Measurements from ENCODE around the gene KLHL11.
"Not testable (repeated sequence)": the region's sequence is repeated elsewhere in the genome, so short reads cannot be mapped to it uniquely, and the experiment has no call there.

The KLHL11 gene

DNA sequence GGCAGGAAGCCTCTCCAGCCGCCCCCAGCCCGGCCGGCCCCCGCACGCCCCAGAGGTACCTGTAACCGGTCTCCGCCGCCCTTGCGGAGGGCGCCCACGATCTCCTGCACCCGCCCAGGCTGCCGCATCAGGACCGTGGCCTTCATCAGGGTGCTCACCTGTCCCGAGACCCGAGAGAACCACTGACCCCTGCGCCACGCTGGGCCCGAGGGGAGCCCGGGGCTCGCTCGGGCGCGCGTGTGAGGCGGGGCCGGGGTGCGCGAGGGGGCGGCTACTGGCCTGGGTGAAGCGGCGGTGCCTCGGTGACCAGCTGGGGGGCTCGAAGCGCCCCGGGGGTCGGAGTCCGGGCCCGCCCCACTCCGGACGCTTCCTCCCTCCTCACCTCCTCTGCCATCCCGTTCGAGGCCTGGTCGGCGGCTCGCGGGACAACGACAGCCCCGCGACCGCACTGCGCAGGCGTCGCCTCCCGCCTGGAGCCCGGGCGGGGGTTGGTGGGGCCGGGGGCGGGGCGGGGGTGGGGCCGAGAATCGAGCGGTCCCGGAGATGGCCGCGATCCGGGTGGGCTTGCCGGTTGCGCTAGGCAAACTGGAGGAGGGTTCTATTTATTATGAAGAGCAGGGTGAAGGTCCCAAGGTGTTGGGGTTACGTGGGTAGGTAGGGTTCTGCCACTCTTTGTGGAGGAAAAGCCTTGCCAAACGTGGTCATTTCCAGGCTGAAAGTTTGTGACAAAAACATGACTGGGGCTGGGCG, 29.2 kb downstream of the KLHL11 start, which contains the start of gene NT5C3B:
Gene NT5C3B (minus strand): TSS at position 433 of the 750 bp plus-strand sequence. CDS start 39 bp downstream, at position 394.
- peak; percentile 47 to 49 for DNase-seq

DNA sequence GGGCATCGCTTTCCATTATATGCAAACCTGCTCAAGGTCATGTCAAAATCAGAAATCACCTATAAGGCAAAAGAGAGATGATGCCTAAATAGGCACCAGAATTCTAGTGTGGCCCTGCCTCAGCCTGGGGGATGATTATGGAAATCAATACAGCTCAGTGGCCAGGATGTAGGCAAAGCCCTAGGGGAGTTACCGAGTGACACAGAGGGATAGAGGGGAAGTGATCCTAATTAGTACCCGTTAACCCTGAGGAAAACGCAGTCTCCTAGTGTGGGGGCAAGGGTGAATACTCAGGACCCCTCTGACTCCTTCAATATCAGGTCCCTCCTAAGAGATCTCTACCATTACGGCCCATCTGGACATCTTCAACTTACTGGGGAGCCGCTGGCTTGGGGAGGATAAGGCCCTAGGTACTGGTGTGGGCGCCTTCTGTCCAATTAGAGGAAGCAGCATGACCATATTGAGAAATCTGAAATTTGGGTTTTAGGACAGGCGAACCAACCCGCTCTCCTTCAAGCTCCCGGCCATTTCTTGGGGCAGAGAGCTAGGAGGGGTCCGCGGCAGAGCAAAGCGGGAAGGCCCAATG, 29.9 kb downstream of the KLHL11 start:
- DNase-seq: no peak

DNA sequence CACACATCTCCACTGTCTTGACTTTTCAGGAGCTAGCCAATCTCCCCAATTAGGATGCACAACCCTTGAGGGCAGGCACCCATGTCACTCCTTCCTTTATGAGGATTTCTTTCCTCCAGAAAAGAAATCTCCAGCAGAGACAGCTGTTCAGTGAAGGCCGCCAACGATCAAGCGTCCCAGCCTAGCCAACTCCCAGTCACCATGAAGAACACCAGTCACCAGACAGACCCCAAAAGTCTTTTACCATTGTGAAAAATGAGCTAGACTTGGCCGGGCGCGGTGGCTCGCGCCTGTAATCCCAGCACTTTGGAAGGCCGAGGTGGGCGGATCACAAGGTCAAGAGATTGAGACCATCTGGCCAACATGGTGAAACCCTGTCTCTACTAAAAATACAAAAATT, 35.3 kb downstream of the KLHL11 start:
- DNase-seq: not testable (repeated sequence)

DNA sequence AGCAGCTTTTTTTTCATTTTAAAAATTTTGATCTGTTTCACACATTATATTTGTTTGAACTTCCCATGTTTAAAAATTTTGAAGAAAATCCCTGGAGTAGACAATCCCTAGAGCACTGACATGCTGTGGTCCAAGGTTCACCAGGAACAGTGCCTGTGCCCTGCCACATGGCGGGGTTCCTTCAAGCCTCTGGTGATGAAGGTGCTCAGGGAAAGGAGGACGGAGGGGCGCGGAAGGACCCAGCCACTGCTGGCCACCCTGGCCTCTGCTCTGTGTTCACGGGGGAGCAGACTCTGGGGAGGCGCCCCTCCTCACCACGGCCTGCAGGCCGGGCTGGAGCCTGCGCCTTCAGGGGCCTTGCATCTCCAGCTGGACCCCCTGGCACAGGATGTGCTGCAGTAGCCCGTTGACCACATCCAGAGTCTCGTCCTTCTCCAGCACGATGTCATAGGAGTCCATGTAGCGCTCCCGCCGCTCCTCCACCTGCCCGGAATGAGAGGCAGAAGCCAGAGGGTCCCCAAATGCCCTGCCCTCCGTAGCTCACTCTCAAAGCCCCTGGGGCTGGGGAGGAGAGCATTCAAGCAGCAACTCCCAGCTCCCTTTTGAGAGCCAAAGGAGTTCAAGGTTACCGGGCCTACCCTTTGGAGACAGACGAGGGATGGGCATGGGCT, 39.9 kb downstream of the KLHL11 start:
- DNase-seq: no peak

DNA sequence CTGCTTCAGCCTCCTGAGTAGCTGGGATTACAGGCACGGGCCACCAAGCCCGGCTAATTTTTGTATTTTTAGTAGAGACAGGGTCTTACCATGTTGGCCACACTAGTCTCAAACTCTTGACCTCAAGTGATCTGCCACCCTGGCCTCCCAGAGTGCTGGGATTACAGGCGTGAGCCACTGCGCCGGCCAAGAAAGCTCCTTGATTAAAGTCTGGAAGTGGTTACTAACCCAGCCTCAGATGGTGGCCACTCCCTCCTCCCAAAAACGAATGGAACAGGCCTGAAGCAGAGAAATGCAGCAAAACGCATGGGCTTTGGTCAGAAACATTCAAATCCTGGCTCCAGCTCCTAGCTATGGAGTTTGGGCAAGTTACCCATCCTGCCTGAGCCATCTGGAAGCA, 41.1 kb downstream of the KLHL11 start:
- DNase-seq: no peak

DNA sequence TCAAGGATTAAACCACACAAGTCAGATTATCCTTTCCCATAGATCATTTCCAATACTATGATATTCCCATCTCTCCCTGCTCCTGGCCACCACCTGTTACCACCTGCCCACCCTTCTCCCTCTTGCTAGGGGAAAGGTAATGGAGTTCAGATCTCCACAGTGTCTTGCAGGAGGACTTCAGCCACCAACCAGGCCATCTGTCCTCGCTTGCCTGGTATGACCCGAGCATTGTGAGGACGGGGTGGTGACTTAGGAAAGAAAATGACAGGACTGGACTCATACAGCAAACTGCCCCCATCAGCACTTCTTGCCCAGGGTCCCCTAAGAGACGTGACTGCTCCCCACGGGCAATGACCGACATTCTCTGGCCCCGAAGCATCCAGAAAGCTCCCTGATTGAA, 41.6 kb downstream of the KLHL11 start:
- DNase-seq: no peak

DNA sequence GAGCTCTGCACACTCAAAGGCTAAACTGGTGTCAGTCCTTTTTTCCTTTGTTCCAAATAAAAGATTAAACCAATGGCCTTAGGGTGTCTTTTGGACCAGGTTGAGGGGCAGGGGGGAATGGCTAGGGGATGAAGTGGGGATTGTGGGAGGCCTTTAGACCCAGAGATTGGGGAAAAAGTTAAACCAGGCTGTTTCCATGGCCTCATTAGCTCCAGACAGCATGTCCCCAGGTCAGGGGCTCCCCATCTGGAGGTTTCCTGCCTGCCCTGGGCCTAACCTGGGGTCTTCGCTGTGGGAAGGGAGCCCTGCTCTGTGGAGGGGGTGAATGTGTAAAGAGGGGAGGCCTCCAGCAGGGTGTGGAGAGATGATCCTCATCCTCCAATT, 42.1 kb downstream of the KLHL11 start:
- no peak for DNase-seq

DNA sequence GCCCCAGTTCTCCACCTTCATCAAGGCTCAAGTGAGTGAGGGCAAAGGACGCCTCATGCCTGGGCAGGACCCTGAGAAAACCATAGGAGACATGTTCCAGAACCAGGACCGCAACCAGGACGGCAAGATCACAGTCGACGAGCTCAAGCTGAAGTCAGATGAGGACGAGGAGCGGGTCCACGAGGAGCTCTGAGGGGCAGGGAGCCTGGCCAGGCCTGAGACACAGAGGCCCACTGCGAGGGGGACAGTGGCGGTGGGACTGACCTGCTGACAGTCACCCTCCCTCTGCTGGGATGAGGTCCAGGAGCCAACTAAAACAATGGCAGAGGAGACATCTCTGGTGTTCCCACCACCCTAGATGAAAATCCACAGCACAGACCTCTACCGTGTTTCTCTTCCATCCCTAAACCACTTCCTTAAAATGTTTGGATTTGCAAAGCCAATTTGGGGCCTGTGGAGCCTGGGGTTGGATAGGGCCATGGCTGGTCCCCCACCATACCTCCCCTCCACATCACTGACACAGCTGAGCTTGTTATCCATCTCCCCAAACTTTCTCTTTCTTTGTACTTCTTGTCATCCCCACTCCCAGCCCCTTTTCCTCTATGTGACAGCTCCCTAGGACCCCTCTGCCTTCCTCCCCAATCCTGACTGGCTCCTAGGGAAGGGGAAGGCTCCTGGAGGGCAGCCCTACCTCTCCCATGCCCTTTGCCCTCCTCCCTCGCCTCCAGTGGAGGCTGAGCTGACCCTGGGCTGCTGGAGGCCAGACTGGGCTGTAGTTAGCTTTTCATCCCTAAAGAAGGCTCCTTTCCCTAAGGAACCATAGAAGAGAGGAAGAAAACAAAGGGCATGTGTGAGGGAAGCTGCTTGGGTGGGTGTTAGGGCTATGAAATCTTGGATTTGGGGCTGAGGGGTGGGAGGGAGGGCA, 42.7 kb downstream of the KLHL11 start:
- DNase-seq: no peak

DNA sequence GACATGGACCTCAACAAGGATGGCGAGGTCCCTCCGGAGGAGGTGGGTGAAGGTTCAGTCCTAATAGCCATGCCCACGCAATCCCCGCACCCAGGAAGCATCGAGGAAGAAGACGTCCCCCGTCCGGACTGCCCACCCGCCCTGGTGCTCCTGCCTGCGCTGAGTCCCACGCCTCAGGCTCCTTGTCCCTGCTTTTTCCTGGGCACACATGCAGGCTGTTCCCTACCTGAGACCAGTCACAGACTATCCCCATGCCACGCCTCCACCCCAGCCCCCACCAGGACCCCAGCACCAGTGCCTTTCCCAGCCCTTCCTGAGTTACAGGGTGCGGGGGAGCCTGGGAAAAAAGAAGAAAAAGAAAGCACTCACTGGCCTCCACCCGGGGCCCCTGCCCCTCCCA, 43.4 kb downstream of the KLHL11 start:
- DNase-seq: no peak

DNA sequence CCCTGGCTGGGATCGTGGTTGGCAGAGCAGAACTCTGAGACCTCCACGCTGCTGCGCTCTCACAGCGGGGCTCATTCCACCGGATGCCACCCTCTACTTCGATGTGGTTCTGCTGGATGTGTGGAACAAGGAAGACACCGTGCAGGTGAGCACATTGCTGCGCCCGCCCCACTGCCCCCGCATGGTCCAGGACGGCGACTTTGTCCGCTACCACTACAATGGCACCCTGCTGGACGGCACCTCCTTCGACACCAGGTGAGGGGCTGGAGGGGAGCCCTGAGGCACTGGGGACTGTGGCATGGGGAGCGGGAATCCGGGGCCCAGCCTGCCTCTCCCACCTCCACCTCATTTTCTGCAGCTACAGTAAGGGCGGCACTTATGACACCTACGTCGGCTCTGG, 47.2 kb downstream of the KLHL11 start:
- DNase-seq: no peak

DNA sequence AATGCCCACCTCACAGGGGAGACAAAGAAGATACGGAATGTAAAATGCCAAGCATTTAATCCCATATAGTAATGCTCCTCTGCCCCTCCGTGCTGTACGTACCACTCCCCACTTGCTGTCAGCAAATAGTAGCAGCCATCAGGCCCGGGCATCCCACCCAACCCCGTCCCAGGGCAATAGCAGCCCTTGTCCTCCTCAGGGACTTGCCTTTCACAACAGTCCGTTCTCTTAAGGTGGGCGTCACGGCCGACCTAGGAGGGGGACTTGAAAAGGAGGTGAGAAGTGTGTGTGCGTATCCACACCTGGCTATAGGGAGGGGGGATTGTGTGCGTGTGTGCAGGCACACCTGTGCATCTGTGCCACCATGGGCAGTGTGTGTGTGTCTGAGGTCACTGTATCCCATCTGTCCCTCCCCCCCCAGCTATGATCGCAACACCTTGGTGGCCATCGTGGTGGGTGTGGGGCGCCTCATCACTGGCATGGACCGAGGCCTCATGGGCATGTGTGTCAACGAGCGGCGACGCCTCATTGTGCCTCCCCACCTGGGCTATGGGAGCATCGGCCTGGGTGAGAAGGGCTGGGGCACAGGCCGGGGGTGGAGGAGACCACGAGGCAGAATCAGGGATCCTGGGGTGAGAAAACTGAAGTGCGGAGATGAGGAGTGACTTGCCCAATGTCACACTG, 48.4 kb downstream of the KLHL11 start:
- DNase-seq: no peak

DNA sequence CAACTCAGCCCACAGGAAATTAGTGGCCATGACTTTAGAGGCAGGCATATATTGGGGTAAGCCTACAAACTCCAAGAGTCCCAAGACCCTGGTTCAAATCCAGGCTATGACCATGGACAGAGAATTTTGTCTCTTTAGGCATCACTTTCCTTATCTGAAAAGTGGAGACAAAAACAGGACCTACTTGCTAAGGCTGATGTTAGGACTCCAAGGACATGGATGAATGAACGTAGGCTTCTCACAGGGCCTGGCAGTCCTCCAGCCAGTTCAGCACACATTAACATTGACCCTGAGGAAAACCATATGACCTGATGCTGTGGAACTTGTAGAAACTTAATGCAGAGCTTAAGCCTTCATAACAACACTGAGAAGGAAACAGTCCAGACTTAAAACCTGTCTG, 51.0 kb downstream of the KLHL11 start:
- no peak for DNase-seq

DNA sequence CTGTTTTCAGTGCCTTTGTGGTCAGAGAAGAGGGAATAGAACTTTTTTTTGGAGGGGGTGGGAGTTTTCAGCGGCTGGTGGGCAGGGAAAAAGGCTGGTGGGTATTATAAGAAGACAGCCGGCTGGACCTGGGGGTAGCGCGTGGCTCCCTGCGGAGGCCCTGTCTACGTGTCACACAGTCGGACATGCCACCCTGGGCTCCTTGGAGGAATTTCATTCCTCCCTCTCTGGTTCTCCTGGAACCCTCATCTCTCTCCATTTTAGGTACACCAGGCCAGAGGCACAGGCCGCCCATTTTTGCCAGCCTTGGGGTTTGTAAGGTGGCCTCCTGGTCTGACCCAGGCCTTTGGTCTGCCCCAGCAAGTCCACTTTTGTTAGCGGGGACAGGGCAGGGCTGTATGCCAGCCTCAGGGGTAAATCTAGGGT, 51.5 kb downstream of the KLHL11 start:
- no peak for DNase-seq

DNA sequence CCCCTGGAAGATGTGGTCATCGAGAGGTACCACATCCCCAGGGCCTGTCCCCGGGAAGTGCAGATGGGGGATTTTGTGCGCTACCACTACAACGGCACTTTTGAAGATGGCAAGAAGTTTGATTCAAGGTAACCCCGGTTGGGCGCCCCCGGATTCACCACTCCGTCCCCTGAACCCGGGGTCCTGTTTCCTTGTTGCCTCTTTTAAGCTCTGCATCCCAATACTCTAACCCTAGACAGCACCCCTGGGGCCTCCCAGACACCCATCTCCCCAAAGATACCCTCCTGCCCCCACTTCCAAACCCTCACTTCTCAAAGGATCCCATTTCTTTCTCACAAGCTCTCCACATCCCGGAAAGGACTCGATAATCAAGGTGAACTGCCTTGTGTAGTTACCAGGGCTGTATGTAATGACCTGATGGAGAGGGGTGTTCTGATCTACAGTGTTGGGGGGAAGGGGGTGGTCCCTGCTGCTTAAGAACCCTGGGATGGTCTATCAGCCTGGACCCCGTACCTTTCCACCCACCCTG, 52.0 kb downstream of the KLHL11 start:
- no peak for DNase-seq

DNA sequence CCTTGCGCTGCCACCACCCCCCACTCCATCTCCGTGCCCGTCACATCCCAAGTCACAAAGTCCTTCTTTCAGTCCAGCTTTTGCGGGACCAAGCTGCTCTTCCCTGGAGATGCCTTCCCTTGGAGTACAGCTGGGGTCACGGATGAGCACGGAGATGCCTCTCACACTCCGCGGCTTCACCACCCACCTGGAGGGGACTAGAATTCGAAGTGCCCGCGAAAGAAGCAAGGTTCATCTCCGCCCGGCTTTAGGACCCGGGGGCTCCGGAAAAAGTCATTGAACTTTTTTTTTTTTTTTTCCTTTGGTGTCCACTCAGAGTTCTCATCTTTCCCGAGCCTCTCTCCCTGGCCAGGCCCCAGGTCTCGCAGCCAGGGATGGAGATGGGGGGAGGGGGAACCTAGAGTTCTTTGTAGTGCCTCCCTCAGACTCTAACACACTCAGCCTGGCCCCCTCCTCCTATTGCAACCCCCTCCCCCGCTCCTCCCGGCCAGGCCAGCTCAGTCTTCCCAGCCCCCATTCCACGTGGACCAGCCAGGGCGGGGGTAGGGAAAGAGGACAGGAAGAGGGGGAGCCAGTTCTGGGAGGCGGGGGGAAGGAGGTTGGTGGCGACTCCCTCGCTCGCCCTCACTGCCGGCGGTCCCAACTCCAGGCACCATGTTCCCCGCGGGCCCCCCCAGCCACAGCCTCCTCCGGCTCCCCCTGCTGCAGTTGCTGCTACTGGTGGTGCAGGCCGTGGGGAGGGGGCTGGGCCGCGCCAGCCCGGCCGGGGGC, 52.7 kb downstream of the KLHL11 start, which contains the start of gene FKBP10:
Gene FKBP10 (plus strand): TSS at position 624 of the 771 bp plus-strand sequence. CDS start 31 bp downstream, at position 655.
- peak; percentile 20 to 38 for DNase-seq

DNA sequence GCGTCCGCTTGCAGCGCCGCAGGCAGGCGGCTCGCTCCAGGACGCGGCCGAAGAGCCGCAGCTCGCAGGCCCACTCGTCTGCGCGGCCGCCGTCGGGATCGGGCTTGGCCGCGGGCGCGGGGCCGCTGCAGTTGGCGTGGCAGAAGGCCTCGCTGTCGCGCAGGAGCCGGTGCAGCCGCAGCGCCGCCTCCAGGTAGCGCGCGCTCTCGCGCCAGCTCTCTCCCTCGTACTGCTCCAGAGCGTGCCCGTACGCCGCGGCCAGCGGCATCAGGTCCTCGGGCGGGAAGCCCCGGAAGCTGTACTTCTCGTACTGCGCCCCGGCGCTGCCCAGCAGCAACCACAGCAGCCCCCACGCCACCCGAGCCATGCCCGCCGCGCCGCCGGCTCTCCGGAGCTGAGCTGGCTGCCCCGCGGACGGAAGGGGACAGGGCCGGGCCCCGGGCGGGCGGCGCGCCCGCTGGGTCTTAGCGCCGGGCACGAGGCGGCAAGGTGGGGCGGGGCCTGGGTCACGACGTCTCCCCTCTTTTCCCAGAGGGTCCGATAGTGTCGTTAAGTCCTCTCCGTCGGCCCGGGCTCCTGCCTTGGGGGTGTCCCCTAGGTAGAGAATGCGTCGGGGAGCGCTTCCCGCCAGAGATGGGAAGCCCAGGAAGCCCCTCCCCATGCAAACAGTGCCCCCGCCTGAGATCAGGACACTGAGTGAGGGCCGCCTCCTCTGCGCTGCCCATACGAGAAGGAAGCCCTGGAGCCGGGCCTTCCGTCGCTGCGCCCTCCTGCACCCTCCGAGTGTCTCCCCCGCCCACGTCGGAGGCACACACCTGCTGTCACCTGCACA, 53.5 kb downstream of the KLHL11 start, which contains the start of gene P3H4:
Gene P3H4 (minus strand): TSS at position 401 of the 832 bp plus-strand sequence. CDS start 34 bp downstream, at position 367.
- peak; percentile 63 to 66 for DNase-seq

DNA sequence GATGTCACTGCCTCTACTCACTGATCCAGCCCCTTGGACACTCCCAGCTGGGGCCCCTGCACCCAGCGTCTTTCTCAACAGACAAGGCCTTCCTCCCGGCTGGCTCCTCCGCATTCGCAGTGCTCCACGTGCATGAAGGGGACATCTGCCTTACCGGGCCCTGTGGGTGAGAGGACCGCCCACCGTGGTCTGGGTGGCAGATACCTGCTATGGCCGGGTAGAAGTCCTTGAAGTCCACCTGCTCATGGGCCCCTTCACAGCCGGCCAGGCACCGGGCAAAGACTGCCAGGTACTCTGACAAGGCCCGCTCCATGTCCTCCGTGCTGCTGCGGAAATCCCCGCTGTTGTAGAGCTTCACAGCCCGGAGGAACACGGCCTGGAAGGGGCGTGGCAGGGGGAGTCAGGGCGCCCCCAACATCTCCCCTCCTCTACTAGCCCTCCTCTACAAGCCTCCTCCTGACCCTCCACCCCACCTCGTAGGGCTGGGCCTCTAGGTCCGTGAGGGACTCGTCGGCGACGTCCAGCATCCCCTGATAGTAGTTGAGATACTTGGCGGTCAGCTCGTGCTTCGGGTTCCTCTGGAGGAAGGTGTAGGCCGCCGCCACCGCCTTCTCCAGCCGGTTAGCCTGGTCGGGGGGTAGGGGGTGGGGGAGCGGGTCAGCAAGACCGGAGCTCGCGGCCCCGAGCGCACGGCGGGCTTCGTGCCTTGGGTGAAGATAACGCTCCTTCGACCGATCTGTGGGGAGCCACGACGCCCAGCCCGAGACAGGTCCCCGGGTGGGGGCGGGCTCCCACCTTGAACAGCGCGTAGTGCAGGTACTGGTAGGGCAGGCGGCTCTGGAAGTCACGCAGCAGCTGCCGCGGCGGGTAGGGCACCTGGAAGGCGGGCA, 54.3 kb downstream of the KLHL11 start:
- DNase-seq: no peak

DNA sequence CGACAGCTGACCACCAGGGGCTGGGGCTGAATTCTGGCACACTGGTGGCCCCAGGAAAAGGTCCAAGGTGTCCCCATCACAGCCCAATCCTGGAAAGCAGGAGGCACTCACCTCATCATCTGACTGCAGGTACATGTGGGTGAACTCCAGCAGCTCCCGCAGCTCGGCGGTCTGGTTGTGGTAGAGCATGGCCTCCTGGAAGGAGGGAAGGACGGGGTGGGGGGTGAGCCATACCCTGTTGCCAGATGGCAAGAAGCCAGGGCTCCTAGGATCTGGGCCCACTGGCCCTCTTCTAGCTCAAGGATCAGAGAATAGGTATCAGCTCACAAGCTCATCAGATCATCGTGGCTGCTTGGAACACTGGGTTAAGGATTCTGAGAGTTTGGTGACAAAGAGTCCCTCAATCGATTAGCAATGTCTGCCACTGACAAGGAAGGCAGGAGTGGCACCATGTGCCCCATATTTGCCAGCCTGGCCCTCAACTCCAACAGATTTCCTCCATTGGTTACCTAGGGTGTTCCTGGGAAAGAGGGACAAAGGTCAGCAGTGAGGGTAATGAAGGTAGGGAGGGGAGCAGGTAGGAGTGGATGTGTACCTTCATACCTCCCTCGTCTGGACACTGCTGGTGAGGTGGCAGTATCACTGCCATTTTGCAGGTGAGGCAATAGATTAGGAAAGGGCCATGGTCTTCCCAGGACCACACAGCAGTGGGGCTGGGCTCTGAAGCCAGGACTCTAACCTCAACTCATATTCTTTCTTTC, 58.4 kb downstream of the KLHL11 start:
- DNase-seq: no peak
